ENCODE results near the gene ALG1L2. TPM values are rescaled to one million over a fixed set of nuclear protein-coding genes. Genes with fewer than 3 reads are reported as not detected.
"Not testable (repeated sequence)": the region's sequence is repeated elsewhere in the genome, so short reads cannot be mapped to it uniquely, and the experiment has no call there.

The ALG1L2 gene
- total and polyA plus RNA-seq, 4 experiments from 2014 or later: 1.5 to 2.2 TPM; not detected in 2

DNA sequence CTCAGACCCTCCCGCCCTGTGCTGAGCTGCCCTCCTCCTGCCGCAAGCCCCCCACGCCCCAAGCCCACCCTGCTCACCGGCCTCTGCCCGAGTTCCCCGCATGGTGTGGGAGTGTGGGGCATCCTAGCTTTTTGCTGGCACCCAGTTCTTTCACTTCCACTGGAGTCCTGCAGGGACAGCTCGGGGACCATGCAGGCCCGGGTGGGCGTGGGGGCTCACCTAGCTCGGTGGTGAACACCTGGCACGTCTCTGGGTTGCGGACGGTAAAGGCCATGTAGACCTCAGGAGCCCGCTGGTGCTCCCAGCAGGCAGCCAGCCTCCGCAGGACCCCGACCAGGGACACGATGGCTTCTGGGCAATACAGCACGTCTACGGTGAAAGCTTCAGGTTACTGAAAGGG lies 20.9 kb downstream of the ALG1L2 start:
- H3K4me1 ChIP-seq (ENCODE audit: insufficient read depth, low read length); H3K27me3 Mint-ChIP-seq; POLR2A ChIA-PET (ENCODE audit: partially characterized antibody); H3K36me3 ChIP-seq (ENCODE audit: insufficient read depth, low read length); H3K4me3 Mint-ChIP-seq; H3K9me3 Mint-ChIP-seq; DNase-seq; H3K27ac Mint-ChIP-seq; CTCF ChIA-PET (ENCODE audit: partially characterized antibody); H3K4me3 ChIP-seq (ENCODE audit: low read length in 2 of 2); H3K36me3 Mint-ChIP-seq; H3K27me3 ChIP-seq (ENCODE audit: insufficient read depth, low read length); H3K27ac ChIP-seq (ENCODE audit: low read depth, low read length); intact Hi-C loops (cut with micrococcal nuclease); H3K9me3 ChIP-seq (ENCODE audit: control insufficient read depth in 1 of 2, low read length in 2 of 2): not testable (repeated sequence)
- H3K4me1 Mint-ChIP-seq: peaks cover 5 to 14% (median 7%) of the 10 kb centered on the region in 4 donors

DNA sequence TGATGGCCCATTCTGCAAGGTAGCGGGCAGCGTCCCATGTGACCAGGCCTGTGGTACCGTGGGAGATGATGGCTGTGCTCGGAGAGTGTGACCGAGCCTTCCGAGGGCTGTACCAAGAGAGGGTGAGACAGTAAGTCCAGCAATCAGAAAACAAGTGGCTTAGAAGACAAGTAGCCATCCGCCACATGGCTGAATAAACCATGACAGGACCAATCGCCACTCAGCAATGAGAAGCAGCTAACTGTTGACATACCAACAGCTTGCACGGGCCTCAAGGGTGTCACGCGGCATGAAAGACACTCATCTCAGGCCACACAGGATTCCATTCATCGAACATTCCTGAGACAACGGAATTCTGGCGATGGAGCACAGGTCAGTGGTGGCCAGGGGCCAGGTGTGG lies 22.6 kb downstream of the ALG1L2 start:
- intact Hi-C loops (cut with micrococcal nuclease); H3K27me3 Mint-ChIP-seq; CTCF ChIA-PET (ENCODE audit: partially characterized antibody); H3K36me3 ChIP-seq (ENCODE audit: insufficient read depth, low read length); H3K4me1 ChIP-seq (ENCODE audit: insufficient read depth, low read length); H3K27me3 ChIP-seq (ENCODE audit: insufficient read depth, low read length); H3K27ac Mint-ChIP-seq; H3K4me1 Mint-ChIP-seq; H3K27ac ChIP-seq (ENCODE audit: low read depth, low read length); H3K9me3 Mint-ChIP-seq; H3K4me3 ChIP-seq (ENCODE audit: low read length in 2 of 2); POLR2A ChIA-PET (ENCODE audit: partially characterized antibody); H3K36me3 Mint-ChIP-seq; H3K9me3 ChIP-seq (ENCODE audit: control insufficient read depth in 1 of 2, low read length in 2 of 2); H3K4me3 Mint-ChIP-seq; DNase-seq: not testable (repeated sequence)

DNA sequence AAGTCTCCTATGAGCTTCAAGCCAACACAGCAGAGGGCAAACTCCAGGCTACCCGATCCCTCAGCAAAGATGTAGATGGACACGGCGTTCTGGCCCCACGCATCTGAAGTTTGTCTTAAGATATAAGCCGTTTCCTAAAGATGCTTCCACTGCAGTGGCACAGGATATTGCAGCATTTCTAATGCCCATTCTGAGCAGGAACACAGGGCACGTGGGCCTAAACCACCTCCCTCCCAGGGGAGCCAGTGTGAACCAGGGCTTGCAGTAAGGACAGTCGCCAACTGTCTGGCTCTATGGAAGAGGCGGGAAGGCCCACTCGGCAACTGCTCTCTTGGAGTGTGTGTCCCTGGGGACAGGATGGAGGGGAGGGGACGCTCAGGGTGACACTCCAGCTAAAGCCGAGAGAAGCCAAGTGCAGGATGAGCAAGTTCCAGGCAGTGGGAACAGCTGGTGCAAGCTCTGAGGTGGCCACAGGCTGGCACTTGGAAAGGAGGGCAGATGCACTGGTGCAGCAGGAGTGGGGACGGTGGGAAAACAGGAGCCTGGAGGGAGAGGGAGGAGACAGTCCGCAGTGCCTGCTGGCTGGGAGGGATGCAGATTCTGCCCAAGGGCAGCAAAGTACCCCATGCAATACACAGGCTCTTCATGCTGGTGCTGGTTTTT lies 25.8 kb downstream of the ALG1L2 start:
- peak overlapping the region in 1 of 7 donors; percentile 68 for H3K27ac Mint-ChIP-seq
- POLR2A ChIA-PET (ENCODE audit: partially characterized antibody); H3K27me3 Mint-ChIP-seq; H3K36me3 Mint-ChIP-seq; H3K9me3 ChIP-seq (ENCODE audit: control insufficient read depth in 1 of 2, low read length in 2 of 2); H3K27me3 ChIP-seq (ENCODE audit: insufficient read depth, low read length); H3K36me3 ChIP-seq (ENCODE audit: insufficient read depth, low read length); H3K27ac ChIP-seq (ENCODE audit: low read depth, low read length); DNase-seq; H3K4me1 ChIP-seq (ENCODE audit: insufficient read depth, low read length); H3K9me3 Mint-ChIP-seq; H3K4me3 ChIP-seq (ENCODE audit: low read length in 2 of 2); H3K4me3 Mint-ChIP-seq; intact Hi-C loops (cut with micrococcal nuclease): not testable (repeated sequence)
- H3K4me1 Mint-ChIP-seq: peaks cover 8 to 27% (median 10%) of the 10 kb centered on the region in 4 donors
- CTCF ChIA-PET (ENCODE audit: partially characterized antibody): interaction anchor here (1.0 to 1.7 kb wide), 2 partner anchors 9 to 14 kb away, joined by 4 to 7 read pairs; no protein-coding TSS in a partner anchor

DNA sequence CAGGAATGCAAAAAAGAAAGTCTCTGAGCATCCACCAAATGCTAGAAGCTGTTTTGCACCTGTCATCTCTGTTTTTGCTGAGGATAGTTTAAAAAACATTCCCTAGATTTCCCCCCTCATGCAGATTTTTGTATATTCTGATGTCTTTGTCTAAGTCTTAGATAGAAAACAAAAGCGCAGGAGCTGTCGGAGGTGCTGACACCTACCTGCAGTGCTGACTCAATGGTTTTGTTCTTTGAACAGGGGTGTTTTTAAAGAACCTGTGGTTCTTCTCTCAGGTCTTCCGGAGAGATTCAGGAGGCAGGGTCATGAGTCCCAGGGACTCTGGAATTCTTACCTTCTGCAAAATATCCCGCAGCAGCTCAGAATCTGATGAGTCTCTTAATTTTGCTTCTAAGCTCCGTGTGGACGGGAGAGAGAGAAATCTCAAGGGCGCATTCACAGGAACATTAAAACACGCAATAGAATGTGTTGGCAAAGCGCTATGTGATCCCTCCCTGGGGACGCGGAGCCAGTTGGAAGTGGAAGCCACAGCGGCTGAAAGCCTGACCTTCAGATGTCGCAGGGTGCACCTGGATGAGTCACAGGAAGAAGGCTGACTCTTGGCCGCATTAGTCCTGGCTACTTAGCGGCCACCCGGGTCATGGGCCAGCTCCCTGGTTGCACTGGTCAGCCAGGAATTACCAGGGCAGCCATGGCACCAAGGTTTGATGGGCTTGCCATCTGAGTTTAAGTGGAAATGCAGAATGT lies 27.4 kb downstream of the ALG1L2 start:
- peak overlapping the region in 1 of 8 donors; percentile 15 for H3K4me3 Mint-ChIP-seq

DNA sequence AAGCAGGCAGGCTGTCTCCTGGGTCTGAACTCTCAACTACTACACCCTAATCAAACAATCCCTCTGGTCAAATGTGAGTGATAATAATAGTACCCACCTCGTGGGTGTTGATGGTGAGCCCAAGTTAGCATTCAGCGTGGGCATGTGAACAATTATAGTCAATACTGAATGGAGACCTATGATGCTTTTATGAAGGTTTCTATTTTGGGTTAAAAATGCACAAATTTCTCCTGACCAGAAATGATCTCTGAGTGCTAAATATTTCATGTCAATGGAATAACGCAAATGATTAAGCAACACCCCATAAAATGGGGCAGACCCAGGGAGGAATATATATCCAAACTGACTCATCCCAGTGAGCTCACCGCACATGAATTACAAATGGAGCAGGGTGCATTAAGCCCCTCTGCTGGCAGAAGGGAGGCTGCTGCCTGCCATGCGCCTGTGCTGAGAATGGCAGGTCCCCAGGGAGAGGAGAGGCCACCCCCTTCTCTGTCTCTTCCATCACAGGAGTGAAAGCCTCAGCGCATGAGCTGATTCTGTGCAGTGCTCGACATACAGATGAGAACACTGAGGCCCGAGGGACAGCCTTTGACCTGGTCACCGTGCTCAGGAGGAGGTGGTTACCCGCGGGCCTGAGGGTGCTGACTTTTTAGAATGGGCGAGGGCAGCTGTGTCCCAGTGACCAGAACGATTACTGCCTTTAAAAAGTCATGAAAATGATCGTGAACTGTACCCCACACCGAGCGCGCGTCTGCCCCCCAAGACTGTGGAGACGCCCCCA lies 28.9 kb downstream of the ALG1L2 start:
- H3K27ac ChIP-seq (ENCODE audit: low read depth, low read length): peak overlapping the region; percentile 82
- H3K27me3 ChIP-seq (ENCODE audit: insufficient read depth, low read length); H3K9me3 ChIP-seq (ENCODE audit: control insufficient read depth in 1 of 2, low read length in 2 of 2); CTCF ChIA-PET (ENCODE audit: partially characterized antibody); H3K36me3 ChIP-seq (ENCODE audit: insufficient read depth, low read length); H3K4me1 ChIP-seq (ENCODE audit: insufficient read depth, low read length); H3K27me3 Mint-ChIP-seq; H3K36me3 Mint-ChIP-seq; H3K9me3 Mint-ChIP-seq: not testable (repeated sequence)
- Mint-ChIP-seq H3K4me1 (peaks cover 11 to 32% (median 14%) of the 10 kb centered on the region in 4 donors), H3K27ac (peak overlapping the region; percentile 80 to 100 (median 100)), H3K4me3 (peak overlapping the region; percentile 96 to 100 (median 98))
- intact Hi-C loops (cut with micrococcal nuclease): loop anchor here (1.0 to 5.0 kb wide), 6 partner anchors 69 to 1272 kb away; partner anchors contain the start of genes ASTE1, NEK11, NUDT16 and PIK3R4
- DNase-seq: peak in 2 of 5 donors; percentile 9 to 44
- peak overlapping the region in 1 of 2 donors; percentile 73 for H3K4me3 ChIP-seq (ENCODE audit: low read length in 2 of 2)
- POLR2A ChIA-PET (ENCODE audit: partially characterized antibody): interaction anchor here (2.0 kb wide), 1 partner anchor 783 kb away, joined by 5 read pairs; the partner anchor contains the start of gene ATP2C1

More for the DNA sequence above, 27.4 kb downstream of the ALG1L2 start:
- H3K27me3 Mint-ChIP-seq; H3K9me3 Mint-ChIP-seq; POLR2A ChIA-PET (ENCODE audit: partially characterized antibody); DNase-seq; H3K4me3 ChIP-seq (ENCODE audit: low read length in 2 of 2); intact Hi-C loops (cut with micrococcal nuclease); H3K9me3 ChIP-seq (ENCODE audit: control insufficient read depth in 1 of 2, low read length in 2 of 2); H3K27ac ChIP-seq (ENCODE audit: low read depth, low read length); H3K36me3 ChIP-seq (ENCODE audit: insufficient read depth, low read length); H3K27me3 ChIP-seq (ENCODE audit: insufficient read depth, low read length); H3K27ac Mint-ChIP-seq; CTCF ChIA-PET (ENCODE audit: partially characterized antibody); H3K4me1 ChIP-seq (ENCODE audit: insufficient read depth, low read length); H3K36me3 Mint-ChIP-seq: not testable (repeated sequence)
- H3K4me1 Mint-ChIP-seq: peaks cover 11 to 32% (median 15%) of the 10 kb centered on the region in 4 donors

DNA sequence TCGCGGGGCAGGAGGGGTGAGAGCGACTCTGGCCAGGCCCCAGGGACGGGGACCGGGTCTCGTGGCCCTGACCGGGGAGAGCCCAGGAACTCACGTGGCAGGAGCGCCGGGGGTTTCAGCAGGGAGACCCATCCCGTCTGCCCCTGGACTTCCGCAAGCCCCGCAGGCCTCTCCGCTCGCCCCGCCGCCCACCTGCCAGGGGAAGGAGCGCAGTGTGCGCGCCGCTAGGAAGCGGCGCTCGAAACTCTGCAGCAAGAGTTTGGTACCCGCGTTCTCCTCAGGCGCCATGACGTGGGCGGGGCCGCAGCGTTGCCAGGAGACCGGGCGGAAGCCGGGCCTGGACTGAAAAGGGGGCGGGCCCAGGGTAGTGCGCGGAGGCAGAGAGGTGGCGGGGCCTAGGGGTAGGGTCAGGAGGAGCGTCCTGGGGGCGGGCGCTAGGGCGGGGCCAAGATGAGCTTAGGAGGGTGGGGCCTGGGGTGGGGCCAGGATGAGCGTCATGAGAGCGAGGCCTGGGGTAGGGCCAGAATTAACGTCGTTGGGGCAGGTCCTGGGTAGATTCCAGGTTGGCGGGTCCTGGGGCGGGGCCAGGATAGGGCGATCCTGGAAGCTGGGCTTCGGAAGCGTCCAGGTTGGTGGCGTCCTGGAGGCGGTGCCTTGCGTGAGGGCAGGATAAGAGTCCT lies 29.7 kb downstream of the ALG1L2 start:
- CTCF ChIA-PET (ENCODE audit: partially characterized antibody): no interaction called here
- Histone ChIP-seq H3K27ac (ENCODE audit: low read depth, low read length) (peak overlapping the region; percentile 82), H3K4me3 (ENCODE audit: low read length in 2 of 2) (peak overlapping the region in 1 of 2 donors; percentile 73), H3K36me3 (ENCODE audit: insufficient read depth, low read length) (no peaks in the 10 kb centered on the region), H3K9me3 (ENCODE audit: control insufficient read depth in 1 of 2, low read length in 2 of 2) (no peaks in the 10 kb centered on the region), H3K4me1 (ENCODE audit: insufficient read depth, low read length) (peaks cover 8% of the 10 kb centered on the region), H3K27me3 (ENCODE audit: insufficient read depth, low read length) (no peaks in the 10 kb centered on the region)
- Mint-ChIP-seq H3K9me3 (no peaks in the 10 kb centered on the region), H3K4me3 (peak overlapping the region; percentile 96 to 100 (median 98)), H3K4me1 (peaks cover 10 to 27% (median 12%) of the 10 kb centered on the region in 4 donors), H3K36me3 (peaks cover 0 to 1% of the 10 kb centered on the region in 2 donors), H3K27me3 (no peaks in the 10 kb centered on the region), H3K27ac (peak overlapping the region; percentile 94 to 100 (median 100))
- POLR2A ChIA-PET (ENCODE audit: partially characterized antibody): interaction anchor here (1.0 to 2.0 kb wide), 5 partner anchors 18 to 795 kb away, joined by 3 to 10 read pairs (median 4); partner anchors contain the start of gene ATP2C1
- intact Hi-C loops (cut with micrococcal nuclease): loop anchor here (1.0 to 5.0 kb wide), 6 partner anchors 68 to 1271 kb away; partner anchors contain the start of genes ASTE1, NEK11, NUDT16 and PIK3R4
- peak; percentile 97 to 99 (median 99) for DNase-seq

Measured in CD4-positive, alpha-beta memory T cell (primary cell).